GM10266 (cell line): ENCODE results near the gene EFCAB14.
"Not testable (repeated sequence)": the region's sequence is repeated elsewhere in the genome, so short reads cannot be mapped to it uniquely, and the experiment has no call there.

Experiments
- DNase-seq: peaks from one replicate; pipeline ENCODE4 v3.0.0; 2012; ENCODE audit errors: extremely low spot score
- TF ChIP-seq, protein P1 (sequence below): IDR thresholded peaks from 2 replicates; pipeline ENCODE4 v1.5.1; 2012; ENCODE audit warnings: mild to moderate bottlenecking, low read depth; ENCODE audit not compliant: control insufficient read depth, insufficient read depth; ENCODE audit errors: missing control alignments

The EFCAB14 gene

DNA sequence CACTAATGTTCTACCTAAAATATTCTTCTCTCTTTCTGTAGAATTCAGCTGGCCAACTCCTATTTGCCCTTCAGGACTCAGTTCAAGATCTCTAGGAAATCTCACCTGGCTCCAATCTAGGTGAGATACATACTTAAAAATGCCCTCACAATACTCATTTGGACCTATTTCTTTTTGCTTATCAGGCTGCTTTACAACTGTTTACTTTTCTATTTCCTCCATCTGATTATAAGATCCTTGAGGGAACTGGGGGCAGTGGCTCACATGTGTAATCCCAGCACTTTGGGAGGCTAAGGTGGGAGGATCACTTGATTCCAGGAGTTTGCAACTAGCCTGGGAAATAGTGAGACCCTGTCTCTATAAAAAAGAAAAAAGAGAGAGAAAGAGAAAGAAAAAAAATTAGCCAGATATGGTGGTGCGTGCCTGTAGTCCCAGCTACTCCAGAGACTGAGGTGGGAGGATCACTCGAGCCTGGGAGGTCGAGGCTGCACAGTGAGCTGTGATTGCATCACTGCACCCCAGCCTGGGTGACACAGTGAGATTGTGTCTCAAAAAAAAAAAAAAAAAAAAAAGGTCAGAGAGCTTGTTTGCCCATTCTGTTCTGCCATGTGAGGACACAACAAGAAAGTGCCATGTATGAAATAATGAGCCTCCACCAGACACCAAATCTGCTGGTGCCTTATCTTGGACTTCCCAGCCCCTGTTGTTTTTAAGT lies 14.8 kb downstream of the EFCAB14 start:
- TF ChIP-seq, protein P1, sequence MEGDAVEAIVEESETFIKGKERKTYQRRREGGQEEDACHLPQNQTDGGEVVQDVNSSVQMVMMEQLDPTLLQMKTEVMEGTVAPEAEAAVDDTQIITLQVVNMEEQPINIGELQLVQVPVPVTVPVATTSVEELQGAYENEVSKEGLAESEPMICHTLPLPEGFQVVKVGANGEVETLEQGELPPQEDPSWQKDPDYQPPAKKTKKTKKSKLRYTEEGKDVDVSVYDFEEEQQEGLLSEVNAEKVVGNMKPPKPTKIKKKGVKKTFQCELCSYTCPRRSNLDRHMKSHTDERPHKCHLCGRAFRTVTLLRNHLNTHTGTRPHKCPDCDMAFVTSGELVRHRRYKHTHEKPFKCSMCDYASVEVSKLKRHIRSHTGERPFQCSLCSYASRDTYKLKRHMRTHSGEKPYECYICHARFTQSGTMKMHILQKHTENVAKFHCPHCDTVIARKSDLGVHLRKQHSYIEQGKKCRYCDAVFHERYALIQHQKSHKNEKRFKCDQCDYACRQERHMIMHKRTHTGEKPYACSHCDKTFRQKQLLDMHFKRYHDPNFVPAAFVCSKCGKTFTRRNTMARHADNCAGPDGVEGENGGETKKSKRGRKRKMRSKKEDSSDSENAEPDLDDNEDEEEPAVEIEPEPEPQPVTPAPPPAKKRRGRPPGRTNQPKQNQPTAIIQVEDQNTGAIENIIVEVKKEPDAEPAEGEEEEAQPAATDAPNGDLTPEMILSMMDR: no peak
- DNase-seq: no peak

DNA sequence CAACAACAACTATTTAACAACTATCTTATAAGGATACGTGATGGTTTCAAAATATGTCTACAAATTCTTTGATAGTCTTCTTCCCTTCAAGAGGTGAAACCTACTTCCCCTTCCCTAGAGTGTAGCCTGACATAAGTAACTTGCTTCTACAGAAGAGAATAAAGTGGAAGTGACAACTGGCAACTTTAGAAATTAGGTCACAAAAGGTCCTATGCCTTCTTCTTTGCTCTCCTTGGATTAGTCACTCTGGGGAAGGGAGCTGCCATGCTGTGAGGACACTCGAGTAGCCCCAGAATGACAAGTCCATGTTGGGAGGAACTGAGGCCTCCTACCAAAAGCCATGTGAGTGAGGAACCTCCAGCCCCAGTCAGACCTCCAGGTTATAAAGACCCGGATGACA lies 19.2 kb downstream of the EFCAB14 start:
- TF ChIP-seq, protein P1: no peak
- no peak for DNase-seq

DNA sequence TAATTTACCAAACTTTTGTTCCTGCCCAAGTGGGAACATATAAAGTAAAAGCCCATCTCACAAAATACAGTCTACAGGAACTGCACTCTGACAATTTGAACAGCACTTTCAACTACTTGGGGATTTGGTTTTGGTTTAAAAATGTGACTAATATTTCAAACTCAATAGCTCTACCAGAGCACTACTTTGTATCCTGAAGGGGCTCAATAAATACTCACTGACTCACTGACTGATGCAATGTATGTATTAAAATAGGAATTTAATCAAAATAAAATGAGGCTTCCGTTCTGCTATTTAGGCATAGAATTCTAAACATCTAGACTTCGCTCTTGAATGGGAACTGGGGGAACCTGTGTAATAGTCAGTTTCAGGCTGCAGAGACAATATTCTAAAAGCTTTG lies 21.9 kb downstream of the EFCAB14 start:
- no peak for DNase-seq
- TF ChIP-seq, protein P1: no peak

DNA sequence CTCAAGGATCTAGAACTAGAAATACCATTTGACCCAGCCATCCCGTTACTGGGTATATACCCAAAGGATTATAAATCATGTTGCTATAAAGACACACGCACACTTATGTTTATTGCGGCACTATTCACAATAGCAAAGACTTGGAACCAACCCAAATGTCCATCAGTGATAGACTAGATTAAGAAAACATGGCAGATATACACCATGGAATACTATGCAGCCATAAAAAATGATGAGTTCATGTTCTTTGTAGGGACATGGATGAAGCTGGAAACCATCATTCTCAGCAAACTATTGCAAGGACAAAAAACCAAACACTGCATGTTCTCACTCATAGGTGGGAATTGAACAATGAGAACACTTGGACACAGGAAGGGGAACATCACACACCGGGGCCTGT lies 24.2 kb downstream of the EFCAB14 start:
- not testable (repeated sequence) for DNase-seq

DNA sequence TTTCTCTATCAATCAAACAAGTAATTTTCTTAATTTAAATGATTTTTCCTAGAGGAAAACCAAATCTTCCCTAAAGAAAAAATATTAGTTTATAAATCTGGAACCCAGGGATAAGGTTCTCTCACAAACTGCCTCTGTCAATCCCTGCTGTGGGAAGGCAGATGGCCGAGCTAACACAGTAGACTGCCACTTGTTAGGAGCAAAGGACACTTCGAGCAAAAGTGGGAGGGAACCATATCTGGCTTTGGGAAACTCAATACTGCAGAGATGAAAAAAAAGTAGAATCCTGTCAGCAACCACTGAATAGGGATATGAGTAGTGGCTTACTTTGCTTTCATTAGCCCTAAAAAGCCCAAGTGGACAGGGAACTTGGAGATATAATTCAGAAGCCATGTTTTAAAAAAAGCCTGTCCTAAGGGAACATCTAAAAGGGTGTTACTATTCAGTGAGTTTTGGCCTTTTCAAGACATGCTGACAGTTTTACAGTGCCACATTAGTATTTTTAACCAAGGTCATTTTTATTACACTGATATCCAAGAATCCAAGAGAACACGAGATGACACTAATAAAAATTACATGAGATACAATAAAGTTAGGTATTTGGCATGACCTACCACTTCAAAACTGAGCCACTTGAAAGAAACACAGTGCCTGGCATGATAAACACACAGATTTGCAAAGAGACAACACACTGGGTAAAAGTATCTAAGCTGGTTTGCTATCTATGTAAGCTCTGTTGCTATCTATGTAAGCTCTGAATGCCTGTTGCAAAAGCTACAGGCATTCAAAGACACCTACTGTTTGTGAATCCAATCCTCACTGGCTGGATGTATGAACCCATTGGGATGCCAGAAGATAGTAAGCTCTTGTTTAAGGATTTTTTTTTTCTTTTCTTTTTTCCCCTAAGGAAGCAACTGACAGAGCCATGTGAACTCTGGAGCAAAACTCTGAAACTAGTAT lies 25.8 kb downstream of the EFCAB14 start:
- DNase-seq: no peak
- TF ChIP-seq, protein P1: no peak

DNA sequence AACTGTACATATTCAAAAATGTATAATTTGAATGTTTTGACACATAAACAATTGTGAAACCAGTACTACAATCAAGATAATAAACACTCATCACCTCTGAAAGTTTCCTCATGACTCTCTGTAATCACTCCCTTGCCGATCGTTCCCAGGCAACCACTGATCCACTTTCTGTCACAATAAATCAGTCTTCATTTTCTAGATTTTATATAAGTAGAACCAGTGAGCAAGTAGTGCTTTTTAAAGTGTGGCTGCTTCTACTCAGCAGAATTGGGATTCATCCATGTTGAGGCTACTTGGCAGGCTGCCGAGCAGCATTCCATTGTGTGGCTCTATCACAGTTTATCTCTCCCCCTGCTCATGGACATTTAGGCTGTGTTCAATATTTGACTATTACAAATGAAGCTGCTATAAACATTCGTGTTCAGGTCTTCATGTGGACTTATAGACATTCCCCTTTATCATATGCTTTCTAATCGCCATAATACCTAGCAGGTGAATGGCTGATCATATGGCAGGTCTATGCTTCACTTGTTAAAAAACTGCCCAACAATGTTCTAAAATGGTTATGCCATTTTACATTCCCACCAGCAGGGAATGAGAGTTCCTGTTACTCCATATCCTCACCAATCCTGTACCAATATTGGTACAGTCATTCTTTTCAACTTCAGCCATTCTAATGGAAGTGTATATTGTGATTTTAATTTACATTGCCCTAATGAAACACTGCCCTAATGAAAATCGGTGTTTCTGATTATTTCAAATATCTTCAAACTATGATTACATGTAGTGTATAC lies 26.7 kb downstream of the EFCAB14 start:
- DNase-seq: no peak
- TF ChIP-seq, protein P1: no peak

DNA sequence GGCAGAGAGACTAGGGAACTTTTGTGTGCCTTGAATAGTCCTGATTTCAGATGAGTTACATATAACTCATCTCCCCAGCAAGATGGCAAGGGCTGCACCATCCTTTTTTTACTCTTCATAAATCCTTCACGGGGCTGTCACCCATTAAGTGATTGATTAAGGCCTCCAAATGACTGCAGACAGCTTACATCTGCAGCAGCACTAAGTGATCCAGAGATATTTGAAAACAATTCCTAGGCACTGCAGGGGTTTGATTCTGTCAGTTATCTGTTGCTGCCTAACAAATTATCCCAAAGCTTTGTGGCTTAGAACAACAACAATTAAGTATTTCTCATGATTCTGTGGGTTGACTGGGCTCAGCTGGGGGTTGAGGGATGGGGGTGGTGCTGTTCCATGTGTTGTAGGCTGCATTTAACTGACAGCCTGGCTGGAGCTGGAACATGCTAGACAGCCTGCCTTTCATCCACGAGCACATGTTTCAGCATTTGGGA lies 27.9 kb downstream of the EFCAB14 start:
- no peak for DNase-seq

More for the DNA sequence above, 27.9 kb downstream of the EFCAB14 start:
- TF ChIP-seq, protein P1: no peak
